H9 (cell line): ENCODE results near the gene LAMC3. TPM values are rescaled to one million over a fixed set of nuclear protein-coding genes. Genes with fewer than 3 reads are reported as not detected.

Source experiments
- DNase-seq: peaks from one replicate; pipeline ENCODE4 v3.0.0-alpha.2; 2017
- H2AFZ ChIP-seq: one replicate; pipeline ENCODE4 v1.6.1; 2013; ENCODE audit warnings: mild to moderate bottlenecking, low read length, control low read depth, moderate library complexity
- H2AK5ac ChIP-seq: 2 replicates; pipeline ENCODE4 v1.6.1; 2013; ENCODE audit warnings: low read length, control low read depth, mixed read lengths; ENCODE audit not compliant: insufficient read length
- H2BK120ac ChIP-seq: one replicate; pipeline ENCODE4 v1.6.1; 2013; ENCODE audit warnings: low read depth, mild to moderate bottlenecking, low read length, control low read depth, inconsistent platforms; ENCODE audit not compliant: poor library complexity, severe bottlenecking
- H2BK12ac ChIP-seq: 2 replicates; pipeline ENCODE4 v1.6.1; 2013; ENCODE audit warnings: low read length, control low read depth, mixed read lengths, low read depth; ENCODE audit not compliant: insufficient read length
- H2BK15ac ChIP-seq: 2 replicates; pipeline ENCODE4 v1.6.1; 2013; ENCODE audit warnings: low read depth, low read length, control low read depth
- H2BK20ac ChIP-seq: one replicate; pipeline ENCODE4 v1.6.1; 2013; ENCODE audit warnings: low read depth, mild to moderate bottlenecking, low read length, control low read depth, inconsistent platforms; ENCODE audit not compliant: poor library complexity, severe bottlenecking
- H2BK5ac ChIP-seq: 2 replicates; pipeline ENCODE4 v1.6.1; 2013; ENCODE audit warnings: low read length, control low read depth, mixed read lengths; ENCODE audit not compliant: insufficient read length
- H3K14ac ChIP-seq: 2 replicates; pipeline ENCODE4 v1.6.1; 2013; ENCODE audit warnings: low read length, control low read depth; ENCODE audit not compliant: insufficient read depth
- H3K18ac ChIP-seq: 2 replicates; pipeline ENCODE4 v1.6.1; 2013; ENCODE audit warnings: low read depth, mild to moderate bottlenecking, mixed read lengths, low read length, control low read depth; ENCODE audit not compliant: insufficient read length
- H3K23ac ChIP-seq: 2 replicates; pipeline ENCODE4 v1.6.1; 2013; ENCODE audit warnings: low read length, control low read depth, mixed read lengths, low read depth; ENCODE audit not compliant: insufficient read length
- H3K23me2 ChIP-seq: 2 replicates; pipeline ENCODE4 v1.6.1; 2013; ENCODE audit warnings: low read depth, mild to moderate bottlenecking, mixed read lengths, low read length, control low read depth; ENCODE audit not compliant: insufficient read length, poor library complexity, severe bottlenecking
- H3K27ac ChIP-seq: 2 replicates; pipeline ENCODE4 v1.5.1; 2013; ENCODE audit warnings: low read length, control low read depth, mixed read lengths, low read depth; ENCODE audit not compliant: insufficient read length
- H3K27me3 ChIP-seq: 2 replicates; pipeline ENCODE4 v1.6.1; 2013; ENCODE audit warnings: low read length, control low read depth, inconsistent platforms; ENCODE audit not compliant: insufficient read depth
- H3K4ac ChIP-seq: 2 replicates; pipeline ENCODE4 v1.6.1; 2013; ENCODE audit warnings: low read depth, mild to moderate bottlenecking, control low read depth, inconsistent platforms, low read length, moderate library complexity
- H3K4me1 ChIP-seq: 2 replicates; pipeline ENCODE4 v1.6.1; 2013; ENCODE audit warnings: low read length, control low read depth, inconsistent platforms; ENCODE audit not compliant: insufficient read depth
- H3K4me2 ChIP-seq: 2 replicates; pipeline ENCODE4 v1.6.1; 2013; ENCODE audit warnings: low read length, control low read depth, mixed read lengths; ENCODE audit not compliant: insufficient read length, insufficient read depth
- H3K56ac ChIP-seq: 2 replicates; pipeline ENCODE4 v1.6.1; 2013; ENCODE audit warnings: low read depth, mild to moderate bottlenecking, mixed read lengths, low read length, control low read depth; ENCODE audit not compliant: insufficient read length
- H3K79me1 ChIP-seq: 2 replicates; pipeline ENCODE4 v1.6.1; 2013; ENCODE audit warnings: low read depth, mild to moderate bottlenecking, moderate library complexity, low read length, control low read depth, inconsistent platforms; ENCODE audit not compliant: insufficient read depth, poor library complexity, severe bottlenecking
- H3K79me2 ChIP-seq: 2 replicates; pipeline ENCODE4 v1.6.1; 2013; ENCODE audit warnings: low read length, control low read depth, inconsistent platforms; ENCODE audit not compliant: insufficient read depth
- H3K9ac ChIP-seq: 2 replicates; pipeline ENCODE4 v1.6.1; 2013; ENCODE audit warnings: low read length, control low read depth, mixed read lengths; ENCODE audit not compliant: insufficient read length; ENCODE audit errors: extremely low read depth
- H3K9me3 ChIP-seq: one replicate; pipeline ENCODE4 v1.6.1; 2013; ENCODE audit warnings: low read depth, low read length, inconsistent platforms; ENCODE audit not compliant: control insufficient read depth
- H3T11ph ChIP-seq: one replicate; pipeline ENCODE4 v1.6.1; 2013; ENCODE audit warnings: mild to moderate bottlenecking, low read length, control low read depth, inconsistent platforms
- H4K20me1 ChIP-seq: one replicate; pipeline ENCODE4 v1.6.1; 2013; ENCODE audit not compliant: control insufficient read depth, insufficient read length, insufficient read depth
- H4K5ac ChIP-seq: 2 replicates; pipeline ENCODE4 v1.6.1; 2013; ENCODE audit warnings: low read depth, mild to moderate bottlenecking, mixed read lengths, low read length, control low read depth; ENCODE audit not compliant: insufficient read length
- H4K8ac ChIP-seq: replicated peaks from 2 replicates; pipeline ENCODE4 v1.6.1; 2013; ENCODE audit warnings: low read length, control low read depth, mixed read lengths, low read depth; ENCODE audit not compliant: insufficient read length
- H4K91ac ChIP-seq: 2 replicates; pipeline ENCODE4 v1.6.1; 2013; ENCODE audit warnings: low read depth, mild to moderate bottlenecking, moderate library complexity, mixed read lengths, low read length, control low read depth; ENCODE audit not compliant: insufficient read length
- H3K27ac Mint-ChIP-seq, 3 experiments: 2 replicates in 2 of 3; 3 replicates in 1 of 3; pipeline ENCODE4 v1.8.0; 2020 to 2021; ENCODE audit warnings: mixed read lengths in 3 of 3, mild to moderate bottlenecking in 1 of 3, moderate library complexity in 1 of 3
- H3K27me3 Mint-ChIP-seq: 2 replicates; pipeline ENCODE4 v1.8.0; 2021; ENCODE audit warnings: low read depth, mild to moderate bottlenecking, moderate library complexity, mixed read lengths
- H3K36me3 Mint-ChIP-seq, 3 experiments: 2 replicates in 2 of 3; 3 replicates in 1 of 3; pipeline ENCODE4 v1.8.0; 2020 to 2021; ENCODE audit warnings: low read depth in 3 of 3, mixed read lengths in 3 of 3; ENCODE audit not compliant: insufficient read depth in 1 of 3
- H3K4me1 Mint-ChIP-seq, 2 experiments: 2 replicates each; pipeline ENCODE4 v1.8.0; 2020; ENCODE audit warnings: mixed read lengths in 2 of 2
- H3K4me3 Mint-ChIP-seq, 2 experiments: 2 replicates in 1 of 2; 3 replicates in 1 of 2; pipeline ENCODE4 v1.8.0; 2020 to 2021; ENCODE audit warnings: mild to moderate bottlenecking in 2 of 2, mixed read lengths in 2 of 2, moderate library complexity in 1 of 2
- H3K9me3 Mint-ChIP-seq, 2 experiments: 2 replicates in 1 of 2; 3 replicates in 1 of 2; pipeline ENCODE4 v1.8.0; 2020; ENCODE audit warnings: mild to moderate bottlenecking in 2 of 2, mixed read lengths in 2 of 2, moderate library complexity in 1 of 2
- WGBS: extraction: QIAGEN DNeasy Blood & Tissue Kit; methylation state at CpG from one replicate; pipeline ENCODE4 v1.1.7; 2013; ENCODE audit warnings: missing lambda C conversion rate, low lambda C conversion rate, mixed read lengths; ENCODE audit not compliant: insufficient read length; ENCODE audit errors: extremely low coverage; 5-methylcytosine and 5-hydroxymethylcytosine counted together
- total RNA-seq: library from RNA; stranded (reverse); gene quantifications from 2 replicates; pipeline ENCODE4 v1.2.1, GENCODE V29; 2021
- TF ChIP-seq, protein P1 (sequence below): fragments of 200-600 bp; sonication (generic); conservative IDR thresholded peaks from 3 replicates; pipeline ENCODE4 v1.8.0; 2021; ENCODE audit warnings: antibody characterized with exemption, mild to moderate bottlenecking

LAMC3 gene
- total RNA-seq, 1 experiment from 2014 or later: 21.7 TPM

DNA sequence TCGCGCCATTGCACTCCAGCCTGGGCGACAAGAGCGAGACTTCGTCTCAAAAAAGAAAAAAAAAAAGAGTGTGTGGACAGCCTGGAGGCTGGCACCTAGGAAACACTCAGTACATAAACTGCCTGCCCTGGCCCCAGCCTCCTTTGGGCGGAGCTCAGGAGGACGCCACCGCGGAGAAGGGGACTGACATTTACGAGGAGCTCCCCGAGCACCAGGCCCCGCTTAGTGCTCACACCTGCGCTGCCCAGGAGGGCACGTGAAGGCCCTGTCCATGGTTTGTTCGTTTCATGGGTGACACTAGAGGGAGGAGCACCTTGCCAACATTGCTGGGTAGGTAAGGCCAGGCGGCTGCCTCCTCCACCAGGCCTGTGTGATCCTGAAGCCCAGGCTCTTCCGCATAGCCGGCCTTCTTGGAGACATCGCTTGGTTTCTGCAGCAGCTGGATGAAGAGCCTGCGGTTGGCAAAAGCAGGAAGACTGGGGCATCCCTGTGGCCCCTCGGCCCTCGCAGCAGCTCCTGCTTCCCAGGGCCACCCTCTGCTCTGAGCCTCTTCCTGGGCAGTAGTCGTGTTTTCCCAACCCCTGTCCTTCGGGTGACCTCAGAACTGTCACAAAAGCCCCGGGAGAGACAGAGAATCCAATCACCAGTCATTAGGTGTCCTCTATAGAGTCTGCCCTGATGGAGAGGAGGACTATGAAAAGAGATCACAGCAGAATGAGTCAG, 26.2 kb upstream of the LAMC3 start:
- Histone ChIP-seq H2BK5ac (no peak overlapping the region), H3K4me2 (no peak overlapping the region), H3K9me3 (no peaks in the 10 kb centered on the region), H4K8ac (no peak overlapping the region), H2AFZ (no peak overlapping the region), H3K4me1 (no peaks in the 10 kb centered on the region), H3K23ac (no peak overlapping the region), H3K27me3 (no peaks in the 10 kb centered on the region), H2BK15ac (no peak overlapping the region), H2BK12ac (no peak overlapping the region), H2AK5ac (no peak overlapping the region), H3K56ac (no peak overlapping the region), H3K79me2 (no peaks in the 10 kb centered on the region), H3K14ac (no peak overlapping the region), H3K79me1 (no peaks in the 10 kb centered on the region), H3K27ac (no peak overlapping the region), H2BK20ac (no peak overlapping the region), H3K9ac (no peak overlapping the region), H3K4ac (no peak overlapping the region), H4K5ac (no peak overlapping the region), H3K18ac (no peak overlapping the region), H4K91ac (no peak overlapping the region), H4K20me1 (no peaks in the 10 kb centered on the region), H3K23me2 (no peaks in the 10 kb centered on the region), H3T11ph (no peak overlapping the region), H2BK120ac (no peak overlapping the region)
- Mint-ChIP-seq H3K27ac (no peak overlapping the region; a peak in 1 of 7 replicates), H3K4me1 (peaks cover 0 to 25% of the 10 kb centered on the region in 2 experiments; a peak in 2 of 4 replicates), H3K9me3 (no peaks in the 10 kb centered on the region), H3K27me3 (peaks cover 2% of the 10 kb centered on the region), H3K36me3 (no peaks in the 10 kb centered on the region), H3K4me3 (no peak overlapping the region)
- TF ChIP-seq, protein P1, sequence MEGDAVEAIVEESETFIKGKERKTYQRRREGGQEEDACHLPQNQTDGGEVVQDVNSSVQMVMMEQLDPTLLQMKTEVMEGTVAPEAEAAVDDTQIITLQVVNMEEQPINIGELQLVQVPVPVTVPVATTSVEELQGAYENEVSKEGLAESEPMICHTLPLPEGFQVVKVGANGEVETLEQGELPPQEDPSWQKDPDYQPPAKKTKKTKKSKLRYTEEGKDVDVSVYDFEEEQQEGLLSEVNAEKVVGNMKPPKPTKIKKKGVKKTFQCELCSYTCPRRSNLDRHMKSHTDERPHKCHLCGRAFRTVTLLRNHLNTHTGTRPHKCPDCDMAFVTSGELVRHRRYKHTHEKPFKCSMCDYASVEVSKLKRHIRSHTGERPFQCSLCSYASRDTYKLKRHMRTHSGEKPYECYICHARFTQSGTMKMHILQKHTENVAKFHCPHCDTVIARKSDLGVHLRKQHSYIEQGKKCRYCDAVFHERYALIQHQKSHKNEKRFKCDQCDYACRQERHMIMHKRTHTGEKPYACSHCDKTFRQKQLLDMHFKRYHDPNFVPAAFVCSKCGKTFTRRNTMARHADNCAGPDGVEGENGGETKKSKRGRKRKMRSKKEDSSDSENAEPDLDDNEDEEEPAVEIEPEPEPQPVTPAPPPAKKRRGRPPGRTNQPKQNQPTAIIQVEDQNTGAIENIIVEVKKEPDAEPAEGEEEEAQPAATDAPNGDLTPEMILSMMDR: no peak
- WGBS: no CpG with 5 or more reads among the region's 25 CpGs
- no peak for DNase-seq
